ENCODE results near the gene EML4. TPM values are rescaled to one million over a fixed set of nuclear protein-coding genes. Genes with fewer than 3 reads are reported as not detected.

The EML4 gene
- total RNA-seq, 3 donors from 2014 or later, result 19.4 to 68.5 (median 36.7) TPM

DNA sequence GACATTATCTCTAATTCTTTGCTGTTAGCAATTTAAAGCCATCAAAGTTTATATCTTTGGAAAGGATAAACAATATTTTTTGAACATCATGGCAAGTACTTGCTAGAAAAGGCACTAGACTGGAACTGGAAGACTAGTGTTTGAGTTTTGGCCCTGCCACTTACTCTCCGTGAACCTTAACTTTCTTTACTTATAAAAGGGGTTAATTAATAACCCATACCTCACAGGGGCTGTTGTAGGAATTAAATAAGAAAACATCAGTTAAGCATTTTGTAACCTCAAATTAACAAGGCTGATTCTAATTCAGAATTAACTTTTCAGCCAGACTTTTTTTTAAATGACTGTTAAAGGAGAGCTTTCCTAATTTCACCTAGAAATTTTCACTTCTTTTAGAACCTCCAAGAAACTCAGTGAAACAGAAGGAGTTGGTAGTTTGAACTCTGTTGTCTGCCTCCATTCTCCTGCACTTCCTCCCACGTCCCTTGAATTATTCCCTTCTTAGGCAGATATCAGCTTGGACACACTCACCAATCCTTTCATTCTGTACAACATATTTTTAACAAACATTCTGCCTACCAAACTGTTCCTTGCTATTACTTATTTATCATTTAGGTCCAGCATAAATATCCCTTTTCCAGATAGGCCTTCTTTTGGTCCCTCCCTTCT lies 112.4 kb downstream of the EML4 start:
- Histone ChIP-seq H3K36me3 (no peaks in the 10 kb centered on the region), H3K27ac (no peak overlapping the region), H3K27me3 (no peaks in the 10 kb centered on the region), H3K4me1 (no peaks in the 10 kb centered on the region), H3K4me3 (no peak overlapping the region), H3K9me3 (no peaks in the 10 kb centered on the region)
- DNase-seq (ENCODE audit: low spot score in 2 of 2), result no peak
- no peak for TF ChIP-seq POLR2A (IDR thresholded peaks at IDR 0.05)
- TF ChIP-seq POLR2AphosphoS5 (IDR thresholded peaks at IDR 0.05), result no peak
- TF ChIP-seq CTCF (IDR thresholded peaks at IDR 0.05), result no peak
- intact Hi-C loops (cut with DNase I; ENCODE audit: low total_unique reads), result loop anchor here (5.0 kb wide), 1 partner anchor 749 kb away; no protein-coding TSS in a partner anchor

DNA sequence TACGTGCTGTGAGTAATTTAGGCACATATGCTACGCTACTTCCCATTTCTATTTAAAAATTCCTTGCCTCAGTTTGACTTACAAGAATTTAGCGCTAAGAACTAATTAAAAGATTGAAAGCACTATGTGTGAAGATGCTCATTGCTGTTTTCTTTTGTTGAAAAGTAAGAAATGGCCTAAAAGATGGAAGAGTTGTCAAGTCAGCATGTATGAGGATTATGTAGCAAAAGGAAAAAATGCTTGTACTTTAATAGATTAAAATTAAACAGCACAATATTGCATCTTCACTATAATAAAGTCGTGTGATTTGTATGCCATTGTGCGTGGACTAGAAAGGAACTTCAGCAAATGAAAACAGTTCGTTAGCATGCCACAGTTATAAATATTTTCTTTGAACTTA lies 114.9 kb downstream of the EML4 start:
- no peak for TF ChIP-seq CTCF (IDR thresholded peaks at IDR 0.05)
- TF ChIP-seq POLR2A (IDR thresholded peaks at IDR 0.05), result no peak
- TF ChIP-seq POLR2AphosphoS5 (IDR thresholded peaks at IDR 0.05), result no peak
- intact Hi-C loops (cut with DNase I; ENCODE audit: low total_unique reads), result loop anchor here (5.0 kb wide), 1 partner anchor 752 kb away; no protein-coding TSS in a partner anchor
- H3K9me3 ChIP-seq, result no peaks in the 10 kb centered on the region
- H3K4me3 ChIP-seq, result no peak overlapping the region
- no peak for DNase-seq (ENCODE audit: low spot score in 2 of 2)
- H3K27me3 ChIP-seq, result no peaks in the 10 kb centered on the region
- H3K36me3 ChIP-seq, result no peaks in the 10 kb centered on the region
- H3K27ac ChIP-seq, result no peak overlapping the region
- H3K4me1 ChIP-seq, result no peaks in the 10 kb centered on the region

GRCh38 chr2:42286268-42286946 lies 117.3 kb downstream of the EML4 start:
- H3K9me3 ChIP-seq, result no peaks in the 10 kb centered on the region
- no peak overlapping the region for H3K4me3 ChIP-seq
- intact Hi-C loops (cut with DNase I; ENCODE audit: low total_unique reads), result no loop called here
- DNase-seq (ENCODE audit: low spot score in 2 of 2), result no peak
- no peak overlapping the region for H3K27ac ChIP-seq
- H3K4me1 ChIP-seq, result no peaks in the 10 kb centered on the region
- H3K27me3 ChIP-seq, result no peaks in the 10 kb centered on the region
- TF ChIP-seq POLR2AphosphoS5 (IDR thresholded peaks at IDR 0.05), result no peak
- TF ChIP-seq POLR2A (IDR thresholded peaks at IDR 0.05), result no peak
- no peak for TF ChIP-seq CTCF (IDR thresholded peaks at IDR 0.05)
- no peaks in the 10 kb centered on the region for H3K36me3 ChIP-seq

- TF ChIP-seq POLR2AphosphoS5 (IDR thresholded peaks at IDR 0.05) (no peak), CTCF (IDR thresholded peaks at IDR 0.05) (no peak)
- intact Hi-C loops (cut with DNase I; ENCODE audit: low total_unique reads), result no loop called here
- Histone ChIP-seq H3K27me3 (no peaks in the 10 kb centered on the region), H3K4me3 (no peak overlapping the region), H3K27ac (no peak overlapping the region), H3K9me3 (no peaks in the 10 kb centered on the region), H3K4me1 (no peaks in the 10 kb centered on the region), H3K36me3 (no peaks in the 10 kb centered on the region)
- no peak for DNase-seq (ENCODE audit: low spot score in 2 of 2)
Measured at GRCh38 chr2:42288811-42289210, 119.7 kb downstream of the EML4 start.

DNA sequence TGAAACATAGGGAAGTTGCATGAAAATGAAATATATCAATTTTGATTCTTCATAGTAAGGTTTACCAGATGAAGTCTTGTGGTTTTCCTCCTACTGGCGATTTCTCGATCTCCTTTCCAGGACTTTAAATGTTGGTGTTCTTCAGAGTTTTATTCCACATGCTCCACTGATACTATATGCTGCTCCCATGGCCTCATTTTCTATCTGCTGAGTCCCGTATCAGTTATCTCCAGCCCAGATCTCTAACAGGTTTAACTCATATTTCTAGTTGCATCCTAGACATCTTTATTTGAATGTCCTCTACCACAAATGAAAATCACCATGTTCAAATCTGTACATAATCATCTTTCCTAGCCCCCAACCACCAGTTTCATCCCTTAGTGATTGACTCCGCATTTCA lies 120.1 kb downstream of the EML4 start:
- no peaks in the 10 kb centered on the region for H3K27me3 ChIP-seq
- no peaks in the 10 kb centered on the region for H3K36me3 ChIP-seq
- DNase-seq (ENCODE audit: low spot score in 2 of 2), result no peak
- TF ChIP-seq CTCF (IDR thresholded peaks at IDR 0.05), result no peak
- TF ChIP-seq POLR2A (IDR thresholded peaks at IDR 0.05), result no peak
- no peak for TF ChIP-seq POLR2AphosphoS5 (IDR thresholded peaks at IDR 0.05)
- intact Hi-C loops (cut with DNase I; ENCODE audit: low total_unique reads), result no loop called here
- no peak overlapping the region for H3K27ac ChIP-seq
- no peaks in the 10 kb centered on the region for H3K4me1 ChIP-seq
- H3K4me3 ChIP-seq, result no peak overlapping the region
- no peaks in the 10 kb centered on the region for H3K9me3 ChIP-seq
